ENCODE data around the gene FBXL7.

Gene FBXL7

DNA sequence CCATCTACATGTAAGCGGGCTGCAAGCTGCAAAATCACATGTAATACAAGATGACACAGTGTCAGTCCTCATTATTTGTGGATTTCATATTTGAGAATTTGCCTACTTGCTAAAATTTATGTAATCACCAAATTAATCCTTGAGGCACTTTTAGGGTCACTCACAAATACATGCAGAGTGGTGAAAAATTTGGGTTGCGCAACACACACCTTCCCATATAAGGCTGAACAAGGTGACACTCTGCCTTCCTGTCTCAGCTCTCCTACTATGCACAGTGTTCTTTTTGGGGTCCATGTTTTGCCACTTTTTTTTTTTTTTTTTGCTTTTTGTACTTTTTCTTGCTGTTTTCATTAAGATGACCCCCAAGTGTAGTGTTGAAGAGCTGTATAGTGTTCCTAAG, 111.0 kb downstream of the FBXL7 start:
- CTCF ChIA-PET: interaction anchor here (1.0 to 1.1 kb wide), 2 partner anchors 9 to 11 kb away, joined by 3 read pairs; no protein-coding TSS in a partner anchor
- POLR2A ChIA-PET: no interaction called here

DNA sequence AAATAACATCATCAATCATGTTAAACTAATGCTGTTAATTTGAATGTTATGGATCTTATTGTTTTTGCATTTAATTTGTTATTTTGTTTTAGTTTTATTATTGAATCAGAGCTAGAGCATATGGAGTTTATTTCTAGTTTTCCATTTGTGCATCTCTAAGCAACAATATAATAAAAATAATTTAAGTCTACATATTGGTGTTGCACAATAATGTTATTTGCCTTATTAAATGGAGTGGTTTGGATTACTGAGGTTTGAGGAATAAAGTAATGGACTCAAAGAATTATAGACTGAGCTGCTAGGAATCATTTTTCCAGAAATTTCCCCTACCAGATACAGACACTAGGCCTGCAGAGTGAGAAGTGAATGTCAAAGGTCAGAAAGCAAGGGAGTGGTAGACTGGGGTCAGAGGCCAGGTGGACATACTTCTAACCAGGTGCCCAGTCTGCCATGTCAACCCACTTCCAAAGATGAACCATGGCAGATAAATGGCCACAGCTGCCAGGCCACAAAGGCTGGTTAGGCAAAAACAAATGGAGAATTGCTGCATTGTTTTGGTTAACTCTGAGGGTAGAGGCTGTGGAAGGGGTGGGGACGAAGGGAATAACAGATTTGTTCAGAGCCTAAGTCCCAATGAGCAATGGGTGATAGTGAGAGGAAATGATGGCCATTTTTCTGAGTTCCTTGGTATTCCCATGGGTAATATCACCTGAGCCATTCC, 113.1 kb downstream of the FBXL7 start:
- POLR2A ChIA-PET: no interaction called here
- TF ChIP-seq, protein P1, sequence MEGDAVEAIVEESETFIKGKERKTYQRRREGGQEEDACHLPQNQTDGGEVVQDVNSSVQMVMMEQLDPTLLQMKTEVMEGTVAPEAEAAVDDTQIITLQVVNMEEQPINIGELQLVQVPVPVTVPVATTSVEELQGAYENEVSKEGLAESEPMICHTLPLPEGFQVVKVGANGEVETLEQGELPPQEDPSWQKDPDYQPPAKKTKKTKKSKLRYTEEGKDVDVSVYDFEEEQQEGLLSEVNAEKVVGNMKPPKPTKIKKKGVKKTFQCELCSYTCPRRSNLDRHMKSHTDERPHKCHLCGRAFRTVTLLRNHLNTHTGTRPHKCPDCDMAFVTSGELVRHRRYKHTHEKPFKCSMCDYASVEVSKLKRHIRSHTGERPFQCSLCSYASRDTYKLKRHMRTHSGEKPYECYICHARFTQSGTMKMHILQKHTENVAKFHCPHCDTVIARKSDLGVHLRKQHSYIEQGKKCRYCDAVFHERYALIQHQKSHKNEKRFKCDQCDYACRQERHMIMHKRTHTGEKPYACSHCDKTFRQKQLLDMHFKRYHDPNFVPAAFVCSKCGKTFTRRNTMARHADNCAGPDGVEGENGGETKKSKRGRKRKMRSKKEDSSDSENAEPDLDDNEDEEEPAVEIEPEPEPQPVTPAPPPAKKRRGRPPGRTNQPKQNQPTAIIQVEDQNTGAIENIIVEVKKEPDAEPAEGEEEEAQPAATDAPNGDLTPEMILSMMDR (IDR thresholded peaks at IDR 0.05; ENCODE audit: control extremely low read depth, extremely low read depth, low read depth, missing control alignments): no peak
- CTCF ChIA-PET: interaction anchor here (1.1 kb wide), 2 partner anchors 14 to 25 kb away, joined by 3 read pairs; no protein-coding TSS in a partner anchor
- no peak for DNase-seq (ENCODE audit: extremely low spot score)

More for the DNA sequence above, 111.0 kb downstream of the FBXL7 start:
- DNase-seq (ENCODE audit: extremely low spot score): no peak
- TF ChIP-seq, protein P1 (IDR thresholded peaks at IDR 0.05; ENCODE audit: control extremely low read depth, extremely low read depth, low read depth, missing control alignments): no peak

DNA sequence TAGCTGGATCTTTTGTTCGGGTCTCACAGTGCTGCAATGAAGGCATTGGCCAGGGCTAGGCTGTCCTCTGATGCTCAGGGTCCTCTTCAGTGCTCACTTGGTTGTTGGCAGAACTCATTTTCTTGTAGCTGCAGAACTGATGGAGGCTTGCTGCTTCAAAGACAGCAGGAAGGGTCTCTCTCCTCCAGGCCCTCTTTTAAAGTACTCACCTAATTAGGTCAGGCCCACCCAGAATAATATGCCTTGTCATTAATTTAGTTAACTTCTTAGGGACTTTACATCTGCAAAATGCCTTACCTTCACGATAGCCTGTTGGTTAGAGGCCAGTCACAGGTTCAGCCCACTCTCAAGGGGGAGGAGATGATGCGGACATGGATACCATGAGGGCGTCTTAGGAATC, 114.7 kb downstream of the FBXL7 start:
- no peak for DNase-seq (ENCODE audit: extremely low spot score)
- ChIA-PET CTCF (interaction anchor here (1.1 kb wide), 1 partner anchor 16 kb away, joined by 3 read pairs; no protein-coding TSS in a partner anchor), POLR2A (no interaction called here)
- TF ChIP-seq, protein P1 (IDR thresholded peaks at IDR 0.05; ENCODE audit: control extremely low read depth, extremely low read depth, low read depth, missing control alignments): no peak

DNA sequence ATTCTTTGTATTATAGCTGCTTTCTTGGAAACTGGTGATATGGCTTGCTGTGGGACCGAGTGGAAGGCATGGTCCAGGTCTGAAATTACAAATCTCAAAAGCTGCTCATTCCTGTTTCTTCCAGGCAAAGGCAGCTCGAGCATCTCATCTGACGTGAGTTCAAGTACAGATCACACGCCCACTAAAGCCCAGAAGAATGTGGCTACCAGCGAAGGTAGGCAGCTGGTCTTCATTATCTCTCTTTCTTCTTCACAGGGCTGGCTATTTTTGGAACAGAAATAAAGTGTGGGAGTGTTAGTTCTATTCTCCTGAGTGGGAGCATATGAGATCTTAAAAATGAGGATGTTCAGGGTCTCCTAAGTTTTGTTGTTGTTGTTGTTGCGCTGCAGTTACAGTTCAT, 115.9 kb downstream of the FBXL7 start:
- CTCF ChIA-PET: interaction anchor here (0.8 to 1.4 kb wide), 2 partner anchors 9 to 16 kb away, joined by 3 to 4 read pairs; no protein-coding TSS in a partner anchor
- TF ChIP-seq, protein P1 (IDR thresholded peaks at IDR 0.05; ENCODE audit: control extremely low read depth, extremely low read depth, low read depth, missing control alignments): no peak
- no peak for DNase-seq (ENCODE audit: extremely low spot score)
- POLR2A ChIA-PET: no interaction called here

DNA sequence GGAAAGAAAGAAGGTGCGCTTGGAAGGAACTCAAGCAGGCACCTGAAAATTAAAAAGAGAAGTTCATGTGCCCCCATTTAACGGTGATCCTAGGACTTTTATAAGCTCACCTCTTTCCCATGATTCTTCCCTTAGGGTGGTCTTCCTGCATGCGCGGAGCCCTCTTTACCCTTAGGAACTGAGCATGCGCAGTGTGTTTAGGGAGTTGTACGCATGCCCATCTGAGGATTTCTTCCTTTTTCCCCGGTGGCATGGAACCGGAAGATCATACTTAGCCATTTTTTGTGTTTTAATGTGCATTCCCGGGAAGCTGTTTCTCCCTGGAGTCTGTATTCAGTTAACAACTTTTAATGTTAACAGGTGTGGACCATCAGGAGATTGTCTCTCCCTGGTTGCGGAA, 119.0 kb downstream of the FBXL7 start:
- DNase-seq (ENCODE audit: extremely low spot score): no peak
- CTCF ChIA-PET: interaction anchor here (1.5 kb wide), 1 partner anchor 8 kb away, joined by 3 read pairs; no protein-coding TSS in a partner anchor
- POLR2A ChIA-PET: no interaction called here
- TF ChIP-seq, protein P1 (IDR thresholded peaks at IDR 0.05; ENCODE audit: control extremely low read depth, extremely low read depth, low read depth, missing control alignments): no peak

DNA sequence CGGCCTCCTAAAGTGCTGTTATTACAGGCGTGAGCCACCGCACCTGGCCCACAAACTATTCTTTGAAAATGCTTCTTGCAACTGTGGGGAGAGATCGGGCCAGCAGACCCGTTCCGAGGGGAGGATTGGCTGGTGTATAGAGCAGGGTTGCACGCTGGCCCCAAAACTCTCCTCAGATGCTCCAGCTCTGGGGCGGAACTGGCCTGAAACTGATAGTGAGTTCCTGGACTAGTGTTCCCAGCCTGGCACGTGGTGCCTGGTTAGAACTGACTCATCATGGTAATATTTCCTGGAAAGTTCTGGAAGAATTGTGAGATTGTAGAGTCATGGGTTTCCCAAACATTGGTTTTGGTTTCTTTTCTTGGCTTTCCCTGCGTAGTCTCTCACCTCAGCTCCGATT, 120.5 kb downstream of the FBXL7 start:
- ChIA-PET POLR2A (no interaction called here), CTCF (interaction anchor here (1.5 kb wide), 1 partner anchor 9 kb away, joined by 3 read pairs; no protein-coding TSS in a partner anchor)
- TF ChIP-seq, protein P1 (IDR thresholded peaks at IDR 0.05; ENCODE audit: control extremely low read depth, extremely low read depth, low read depth, missing control alignments): no peak
- no peak for DNase-seq (ENCODE audit: extremely low spot score)
